Cerebellar cortex (tissue), 1 donor: ENCODE data around the gene ZBTB1.
"Not testable (repeated sequence)": the region's sequence is repeated elsewhere in the genome, so short reads cannot be mapped to it uniquely, and the experiment has no call there.

Experiments
- DNase-seq: peaks from one replicate; pipeline ENCODE4 v3.0.0-alpha.2; 2015; ENCODE audit warnings: low spot score

ZBTB1 gene

GRCh38 chr14:64496764-64497163 lies 7.8 kb upstream of the ZBTB1 start:
- no peak for DNase-seq

GRCh38 chr14:64500088-64500487 lies 4.5 kb upstream of the ZBTB1 start:
- DNase-seq = no peak

DNA sequence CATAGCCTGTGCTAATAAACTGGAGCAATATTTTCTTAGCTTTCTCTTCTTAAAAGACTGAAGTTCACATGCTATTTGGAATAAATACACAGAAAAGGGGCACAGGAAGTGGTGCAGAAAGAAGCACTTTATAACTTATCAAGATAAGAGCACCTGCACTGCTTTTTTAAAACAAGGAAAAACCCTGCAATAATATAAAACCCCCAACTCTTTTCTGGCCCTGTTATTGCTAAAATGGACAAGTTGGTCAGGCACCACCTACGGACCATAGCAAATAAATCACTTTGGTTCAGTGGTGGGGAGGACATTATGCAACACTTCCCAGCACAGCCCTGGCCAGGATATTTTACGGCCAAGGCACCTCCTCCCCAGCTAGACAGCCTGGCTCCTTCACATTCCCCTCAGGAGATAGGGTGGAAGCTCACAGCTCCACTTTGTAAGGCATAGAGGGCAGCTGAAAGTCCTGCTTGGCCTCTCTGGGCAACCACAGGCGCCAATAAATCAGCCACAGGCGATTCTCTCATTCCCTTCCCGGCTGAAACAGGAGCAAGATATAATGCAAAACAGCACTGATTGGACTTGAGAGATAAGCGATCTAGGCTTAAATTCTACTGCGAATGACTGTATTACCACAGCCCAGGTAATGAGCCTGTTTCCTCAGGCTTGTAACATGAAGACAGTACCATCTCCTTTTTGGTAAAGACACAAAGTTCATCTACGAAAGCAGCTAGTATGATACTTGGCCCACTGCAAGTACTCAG lies 3.0 kb upstream of the ZBTB1 start:
- peak; percentile 56 for DNase-seq

DNA sequence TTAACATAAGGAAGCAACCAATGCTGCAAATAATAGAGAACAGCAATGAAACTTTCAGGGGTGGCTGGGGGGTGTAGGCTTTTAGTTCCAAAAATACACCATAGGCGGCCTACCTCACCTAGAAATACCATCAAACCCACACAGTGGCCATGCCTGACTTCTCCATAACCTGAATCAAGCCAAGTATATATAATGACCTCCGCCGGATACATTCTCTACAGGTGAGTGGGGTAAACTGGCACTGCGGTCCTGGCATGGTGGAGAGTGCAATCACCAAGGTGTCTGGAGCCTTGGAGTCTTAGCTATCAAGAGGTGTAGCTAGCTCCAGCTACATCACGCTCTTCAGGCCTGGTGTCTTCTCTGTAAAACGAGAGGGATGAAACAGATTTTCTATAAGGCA lies 2.1 kb upstream of the ZBTB1 start:
- DNase-seq = no peak

DNA sequence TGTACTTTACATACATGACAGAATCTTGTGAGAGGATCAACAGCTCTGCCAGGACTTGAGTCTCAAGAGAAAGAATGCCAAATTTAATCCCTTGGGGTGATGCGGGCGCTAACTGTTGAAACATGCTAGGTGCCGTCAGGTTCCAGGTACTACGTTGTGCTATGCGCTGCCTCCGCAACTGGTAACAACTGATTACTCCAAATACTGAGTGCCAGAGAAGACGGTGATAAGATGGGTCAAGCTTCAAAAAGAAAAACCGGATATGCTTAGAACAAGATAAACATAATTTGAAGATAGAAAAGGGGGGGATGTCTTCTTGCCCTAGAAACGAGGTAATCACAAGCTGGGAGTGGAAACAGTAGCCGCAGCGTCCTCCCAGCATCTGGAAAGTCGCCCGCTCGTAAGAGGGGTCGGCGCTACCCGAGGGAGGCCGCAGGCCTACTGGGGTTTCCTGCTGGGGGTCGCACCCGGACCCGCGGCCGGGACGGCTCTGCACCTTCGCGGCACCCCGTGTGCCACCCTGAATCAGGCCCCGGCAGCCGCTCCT lies 1.6 kb upstream of the ZBTB1 start:
- DNase-seq = peak; percentile 51

- peak; percentile 89 for DNase-seq
Observed at GRCh38 chr14:64503434-64504309, 898 bp upstream of the ZBTB1 start, which contains the start of gene ZBTB25. Gene ZBTB25 (minus strand): TSS chr14:64503838. CDS start chr14:64490533, 13,305 bp downstream.

DNA sequence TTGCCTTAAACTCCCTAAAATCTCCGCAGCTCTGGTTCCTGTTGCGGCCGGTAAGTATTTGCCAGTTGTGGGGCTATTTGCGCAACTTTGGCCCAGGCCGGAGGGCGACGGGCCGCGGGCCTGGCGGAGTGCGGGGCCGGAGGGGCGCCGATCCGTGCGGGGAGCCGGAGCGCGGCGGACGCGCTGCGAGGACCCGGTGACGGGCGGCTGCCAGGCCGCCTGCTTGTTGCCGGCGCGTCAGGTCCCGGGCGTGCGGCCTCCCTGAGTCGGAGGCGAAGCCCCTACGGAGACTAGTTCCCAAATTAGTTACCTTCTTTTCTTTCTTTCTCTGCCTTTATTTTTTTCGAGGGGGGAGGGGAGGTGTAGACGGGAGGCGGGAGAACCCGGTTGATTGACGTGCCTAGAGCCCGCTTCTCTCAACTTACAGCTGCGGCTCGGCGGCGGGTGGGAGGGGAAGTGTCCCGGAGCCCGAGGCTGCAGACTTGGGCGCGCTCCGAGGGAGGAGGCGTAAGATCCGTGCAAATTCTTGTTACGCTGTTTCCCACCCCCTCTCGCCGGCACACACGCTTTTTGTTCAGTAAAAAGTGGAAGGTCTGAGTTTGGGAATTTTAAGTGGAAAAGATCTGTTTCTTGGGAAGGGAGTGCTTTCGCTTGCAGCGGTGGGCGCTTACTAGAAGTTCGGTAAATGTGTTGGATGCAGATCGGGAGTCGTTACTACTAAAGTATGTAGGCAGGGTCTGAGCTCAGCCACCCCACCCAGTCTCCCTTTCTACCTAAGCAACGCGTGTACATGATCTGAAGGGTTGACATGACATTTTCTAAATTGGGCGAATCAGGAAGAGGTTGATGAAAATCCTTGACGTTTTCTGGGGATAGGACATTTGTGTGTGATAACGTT lies 576 bp downstream of the ZBTB1 start:
- peak; percentile 86 for DNase-seq

DNA sequence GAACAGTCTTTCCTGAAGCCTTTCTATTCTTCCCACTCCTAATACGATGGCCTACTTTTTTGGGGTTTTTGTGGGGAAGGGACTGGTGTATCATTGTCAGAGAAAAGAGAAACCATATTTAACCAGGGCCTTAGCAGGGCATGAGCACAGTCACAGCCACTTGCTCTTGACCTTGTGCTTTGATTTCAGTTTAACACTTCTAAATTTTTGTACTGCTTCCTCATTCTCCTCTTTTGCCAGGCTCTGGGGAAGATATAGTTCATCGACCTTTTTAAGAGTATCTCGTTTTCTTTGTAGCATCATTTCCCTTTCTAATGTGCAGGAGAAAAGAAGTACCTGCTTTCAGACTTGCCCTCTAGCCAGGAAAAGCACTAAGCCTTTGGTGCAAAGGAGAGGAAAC lies 2.2 kb downstream of the ZBTB1 start:
- no peak for DNase-seq

GRCh38 chr14:64507376-64508156 lies 3.0 kb downstream of the ZBTB1 start:
- DNase-seq = no peak

GRCh38 chr14:64508215-64508776 lies 3.7 kb downstream of the ZBTB1 start:
- DNase-seq = no peak

GRCh38 chr14:64509036-64509435 lies 4.5 kb downstream of the ZBTB1 start:
- DNase-seq = no peak

DNA sequence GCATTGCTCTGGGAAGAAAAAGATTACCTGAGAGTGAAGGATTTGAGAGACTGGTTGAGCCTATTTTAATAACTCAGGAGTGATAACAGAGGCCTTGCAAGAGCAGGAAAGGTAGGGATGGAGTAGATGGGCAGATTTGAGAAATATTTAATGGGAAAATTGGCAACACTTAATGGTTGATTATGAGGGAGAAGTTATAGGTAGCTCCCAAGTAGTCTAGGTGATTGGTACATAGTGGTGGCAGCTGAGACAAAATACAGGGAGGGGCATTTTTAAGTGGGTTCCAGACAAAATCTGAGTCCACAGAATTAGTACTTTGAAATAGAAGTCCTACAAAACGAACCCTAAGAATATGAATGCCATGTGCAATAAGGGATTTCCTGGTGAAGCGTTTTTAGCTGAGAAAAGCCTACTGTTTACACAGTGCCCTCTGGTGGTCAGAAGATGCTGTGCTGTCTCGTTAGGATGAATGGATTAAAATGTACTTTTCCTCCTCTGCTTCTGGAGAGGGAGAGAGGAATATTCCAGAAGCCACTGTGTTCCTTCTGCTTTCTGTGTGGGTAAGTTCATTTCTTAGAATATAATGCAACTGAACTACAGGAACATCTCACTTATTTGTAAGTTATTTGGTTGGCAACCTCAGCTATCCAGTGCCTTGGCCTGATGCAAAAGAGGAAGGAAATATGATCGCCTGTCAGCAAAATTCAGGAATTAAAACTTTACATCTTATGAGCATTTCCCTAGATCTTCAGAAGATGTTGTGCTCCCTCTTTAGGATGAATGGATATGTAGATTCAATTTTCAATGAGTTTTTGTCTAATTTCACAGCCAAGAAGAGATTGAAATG lies 6.5 kb downstream of the ZBTB1 start:
- DNase-seq = peak; percentile 84

- no peak for DNase-seq
Observed at GRCh38 chr14:64513271-64513670, 8.7 kb downstream of the ZBTB1 start.

DNA sequence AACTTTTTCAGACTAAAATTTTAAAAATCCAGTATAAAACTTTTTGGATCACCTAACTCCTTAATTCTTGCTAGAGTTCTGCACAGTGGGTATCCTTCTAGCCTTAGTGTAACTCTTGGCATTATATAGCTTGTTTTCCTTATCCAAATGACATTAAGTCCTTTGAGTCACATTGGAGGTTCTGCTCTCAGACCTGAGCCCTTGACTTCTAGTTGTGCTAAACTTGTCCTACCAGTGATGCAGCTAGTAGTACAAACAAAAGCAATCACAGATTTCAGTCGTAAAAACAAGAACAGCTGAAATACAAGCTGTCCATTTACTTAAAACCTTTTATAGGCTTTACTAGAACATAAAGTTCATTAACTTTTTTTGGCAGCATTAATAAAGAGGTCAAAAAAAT lies 10.5 kb downstream of the ZBTB1 start:
- no peak for DNase-seq

DNA sequence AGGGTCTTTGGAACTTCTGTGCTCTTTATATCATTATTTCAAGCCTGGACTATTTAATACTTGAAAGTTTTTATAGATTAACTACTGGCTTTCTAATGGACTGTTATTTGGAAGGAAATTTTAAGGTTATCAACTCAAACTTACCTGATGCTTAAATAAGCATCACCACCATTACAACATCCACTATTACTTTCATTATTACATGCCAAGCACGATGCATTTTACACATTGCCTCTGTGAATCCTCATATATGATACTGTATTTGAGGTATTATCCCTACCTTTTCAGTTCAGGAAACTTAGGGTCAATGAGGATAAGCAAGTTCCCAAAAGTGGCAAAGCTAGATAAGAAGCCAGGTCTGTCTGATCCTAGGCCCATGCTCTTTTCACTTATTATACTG lies 12.4 kb downstream of the ZBTB1 start:
- DNase-seq = no peak

- not testable (repeated sequence) for DNase-seq
Observed at GRCh38 chr14:64517667-64518066, 13.1 kb downstream of the ZBTB1 start.

DNA sequence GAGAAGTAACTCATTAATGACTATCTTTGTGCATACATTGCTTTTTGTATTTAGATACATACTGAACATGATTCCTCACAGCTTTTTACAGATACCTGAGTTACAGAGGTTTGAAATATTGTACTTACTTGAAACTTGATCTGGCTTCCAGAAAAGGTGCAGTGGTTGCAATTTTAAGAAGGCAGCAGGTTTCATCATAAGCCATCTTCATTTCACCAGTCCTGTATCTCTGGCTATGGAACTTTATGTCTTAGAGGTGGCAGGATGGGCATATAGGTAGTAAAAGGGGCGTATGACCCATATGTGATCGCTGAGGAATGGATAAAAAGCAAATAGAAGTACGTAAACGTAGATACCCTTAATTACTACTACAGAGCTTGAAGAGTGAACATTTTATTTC lies 13.7 kb downstream of the ZBTB1 start:
- DNase-seq = no peak

DNA sequence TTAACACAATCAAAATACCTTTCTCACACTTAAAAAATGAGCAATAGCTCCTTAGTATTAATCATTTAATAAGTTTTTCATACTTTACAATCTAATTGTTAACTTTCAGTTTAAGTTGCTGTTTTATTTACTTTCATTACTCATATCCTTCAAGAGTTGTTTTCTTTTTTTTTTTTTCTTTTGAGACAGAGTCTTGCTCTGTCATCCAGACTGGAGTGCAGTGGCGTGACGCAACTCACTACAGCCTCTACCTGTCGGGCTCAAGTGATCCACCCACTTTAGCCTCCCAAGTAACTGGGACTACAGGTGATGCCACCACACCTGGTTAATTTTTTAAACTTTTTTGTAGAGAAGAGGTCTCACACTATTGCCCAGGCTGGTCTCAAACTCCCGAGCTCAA lies 16.1 kb downstream of the ZBTB1 start:
- no peak for DNase-seq

GRCh38 chr14:64522591-64523355 lies 18.2 kb downstream of the ZBTB1 start:
- no peak for DNase-seq
